GM18909 (cell line): Measurements from ENCODE around the gene FAM107B.
A peak's percentile ranks its signal among the peaks of the same experiment; 100 is the strongest.

ENCODE experiments used
- ATAC-seq: cut with Tn5 transposase; IDR thresholded peaks from one replicate; pipeline ENCODE4 v1.9.1; 2021; ENCODE audit warnings: mild to moderate bottlenecking; ENCODE audit not compliant: unreplicated experiment, poor library complexity

FAM107B gene

DNA sequence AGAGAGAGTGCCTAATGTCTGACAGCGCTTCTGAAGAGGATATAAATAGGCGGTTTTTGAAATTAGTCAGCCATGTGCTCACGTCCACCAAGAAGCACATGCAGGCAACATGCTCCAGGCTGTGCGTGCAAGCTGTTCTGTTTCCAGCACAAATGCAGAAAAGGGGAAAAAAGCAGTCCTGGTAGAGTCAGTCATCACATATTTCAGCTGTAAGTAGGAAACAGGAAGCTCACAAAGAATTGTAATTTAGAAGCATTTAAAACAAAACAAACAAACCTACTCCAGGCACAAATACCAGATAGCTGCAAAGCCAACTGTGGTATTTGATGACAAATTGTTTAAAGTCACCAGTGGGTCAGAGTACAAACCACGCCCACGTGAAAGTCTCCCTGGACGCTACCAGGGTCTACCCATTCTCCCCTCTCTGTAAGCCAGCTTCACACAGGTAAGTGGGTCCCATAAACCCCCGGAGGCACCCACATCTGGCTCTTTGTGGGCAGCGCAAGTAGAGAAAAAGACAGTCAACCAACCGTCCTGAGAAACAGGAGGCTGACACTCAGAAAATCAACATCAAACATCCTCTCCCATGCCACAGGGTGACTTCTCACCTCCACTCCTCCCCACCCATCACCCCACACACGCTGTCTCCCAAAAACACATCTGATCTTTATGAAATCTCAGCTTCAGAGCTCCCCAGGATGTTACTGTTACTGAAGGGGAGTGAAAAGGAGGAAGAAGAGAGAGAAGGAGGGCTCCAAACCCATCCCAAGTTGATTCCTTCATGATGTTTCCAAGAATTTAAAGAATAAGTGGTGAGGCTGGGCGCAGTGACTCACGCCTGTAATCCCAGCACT, 186.4 kb downstream of the FAM107B start:
- ATAC-seq: peak; percentile 61

DNA sequence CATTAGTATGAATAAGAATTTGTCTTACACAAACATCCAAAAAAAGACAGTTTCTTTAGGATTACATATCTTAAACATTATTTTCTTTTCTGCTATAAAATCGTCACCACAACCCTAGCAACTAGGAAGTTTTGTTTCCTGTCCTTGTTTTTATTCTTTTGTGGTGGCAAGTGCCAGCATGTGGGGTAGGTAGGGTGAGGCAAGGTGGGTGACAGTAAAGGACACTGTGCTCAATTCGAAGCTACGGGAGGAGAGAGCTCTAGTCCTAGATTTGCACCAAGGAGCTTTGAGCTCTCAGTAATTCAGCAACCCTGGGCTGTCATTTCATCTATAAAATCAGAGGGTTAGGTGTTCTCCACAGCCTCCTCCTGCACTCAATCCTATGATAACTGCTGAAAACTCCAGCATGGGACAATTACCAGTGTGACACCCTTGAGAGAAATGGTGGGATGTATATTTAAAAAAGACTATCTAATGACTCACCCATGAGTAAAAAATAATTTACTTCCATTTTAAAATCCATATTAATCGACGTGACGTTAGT, 187.1 kb downstream of the FAM107B start:
- no peak for ATAC-seq

DNA sequence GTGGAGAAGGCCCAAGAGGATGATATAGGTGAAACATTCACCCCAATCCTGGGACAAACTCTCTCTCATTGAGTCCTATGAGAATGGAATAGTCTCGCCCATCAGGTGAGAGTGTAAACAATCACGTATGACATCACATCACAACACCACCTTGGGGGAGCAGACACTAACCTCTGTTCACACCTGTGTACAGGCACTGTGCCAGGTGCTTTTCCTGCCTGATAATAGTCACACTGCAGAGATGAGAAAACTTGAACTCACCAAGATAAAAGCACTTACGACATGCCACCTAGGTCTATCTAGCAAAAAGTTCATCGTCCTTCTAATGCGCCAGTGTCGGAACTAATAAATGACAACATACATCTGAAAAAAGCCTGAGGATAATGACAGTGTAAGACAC, 187.8 kb downstream of the FAM107B start:
- no peak for ATAC-seq

DNA sequence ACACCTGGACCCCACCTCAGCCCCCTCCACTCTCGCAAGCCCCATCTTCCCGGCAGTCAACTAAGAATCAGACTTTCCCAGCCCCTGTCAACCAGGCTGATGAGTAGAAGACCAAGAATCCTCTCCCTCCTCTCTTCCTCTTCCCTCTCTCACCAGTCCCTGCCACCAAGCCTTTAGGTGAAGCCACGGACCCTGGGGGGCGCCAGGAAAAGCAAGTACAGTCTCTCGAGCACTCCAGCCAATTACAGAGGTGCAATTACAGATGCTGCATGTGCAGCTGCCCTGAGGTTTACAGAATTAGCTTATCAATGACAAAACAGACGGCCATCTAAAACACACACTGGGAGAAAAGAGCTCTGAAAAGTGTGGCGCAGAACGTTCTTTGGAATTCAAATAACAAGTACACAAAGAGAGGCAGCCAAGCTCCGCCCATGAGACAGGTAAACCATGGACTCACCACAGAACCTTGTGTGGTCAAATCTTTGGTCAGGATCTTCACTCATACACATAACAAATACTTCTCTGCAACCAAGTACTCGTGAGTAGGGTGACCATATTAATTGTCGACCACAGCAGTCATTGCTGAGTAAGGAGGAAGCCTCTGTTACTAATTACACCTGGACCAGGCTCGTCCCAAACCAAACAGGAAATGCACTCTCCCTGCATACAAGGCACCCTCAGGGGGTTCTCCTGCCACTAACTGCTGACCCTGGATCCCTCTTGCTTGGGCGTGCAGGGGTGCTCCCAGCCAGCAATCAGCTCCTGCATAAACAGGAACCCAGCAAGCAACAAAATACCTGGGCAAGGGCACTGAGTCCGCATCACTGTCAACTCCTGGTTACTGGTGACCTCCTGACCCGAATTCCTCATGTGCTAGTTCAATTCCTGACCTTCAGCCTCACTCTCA, 189.2 kb downstream of the FAM107B start:
- ATAC-seq: no peak

DNA sequence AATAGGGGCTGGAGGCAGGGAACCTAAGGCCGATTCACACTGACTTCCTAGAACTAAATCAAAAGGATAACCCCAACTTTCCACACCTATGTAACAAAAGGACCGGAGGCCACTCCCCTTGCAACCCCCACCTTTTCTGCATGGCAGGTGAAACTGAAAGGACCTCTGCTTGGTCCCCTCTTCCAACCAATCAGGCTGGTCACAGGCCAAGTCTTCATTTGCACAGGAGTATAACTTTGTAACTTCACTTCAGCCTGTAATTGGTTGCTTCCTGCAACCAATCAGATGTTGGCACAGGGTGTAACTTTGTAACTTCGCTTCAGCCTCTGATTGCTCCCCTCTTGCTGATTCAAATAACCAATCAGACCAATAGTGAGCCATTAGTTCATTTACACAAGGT, 190.0 kb downstream of the FAM107B start:
- ATAC-seq: no peak

DNA sequence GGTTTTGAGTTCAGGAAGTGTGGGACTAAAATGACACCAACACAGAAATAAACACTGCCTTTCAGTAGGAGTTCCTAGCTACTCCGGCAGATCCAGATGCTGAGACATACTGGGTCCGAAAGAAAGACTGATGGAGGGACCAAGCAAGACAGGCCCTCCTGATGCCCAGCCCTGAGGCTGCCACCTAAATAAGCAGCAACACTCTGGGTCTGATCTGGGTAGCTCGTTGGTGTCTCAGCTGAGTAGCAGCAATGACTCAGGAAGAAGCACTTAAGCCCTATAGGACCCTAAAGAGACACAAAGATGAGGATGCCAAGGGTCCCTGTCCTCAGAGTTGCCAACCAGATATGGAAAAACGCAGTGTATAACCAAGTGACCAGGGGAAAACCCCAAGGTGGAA, 190.7 kb downstream of the FAM107B start:
- ATAC-seq: no peak

DNA sequence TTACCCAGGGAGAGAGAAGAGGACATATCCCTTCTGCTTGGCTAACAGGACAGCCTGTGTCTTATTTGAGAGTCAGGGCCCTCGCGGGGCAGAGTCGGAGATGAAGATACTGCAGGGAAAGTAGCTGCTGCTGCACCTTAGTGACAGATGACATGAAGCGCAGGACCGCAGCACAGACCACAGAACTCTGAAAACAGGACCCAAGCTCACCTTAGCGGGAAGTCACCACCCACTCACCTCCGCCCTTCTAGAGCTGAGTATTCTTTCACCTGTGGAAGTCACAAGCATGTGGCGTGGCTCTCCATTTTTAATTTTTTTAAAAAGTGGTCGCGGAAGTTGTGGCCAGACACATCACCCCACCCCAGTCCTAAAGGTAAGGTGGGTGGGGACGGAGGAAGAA, 191.4 kb downstream of the FAM107B start:
- ATAC-seq: no peak

DNA sequence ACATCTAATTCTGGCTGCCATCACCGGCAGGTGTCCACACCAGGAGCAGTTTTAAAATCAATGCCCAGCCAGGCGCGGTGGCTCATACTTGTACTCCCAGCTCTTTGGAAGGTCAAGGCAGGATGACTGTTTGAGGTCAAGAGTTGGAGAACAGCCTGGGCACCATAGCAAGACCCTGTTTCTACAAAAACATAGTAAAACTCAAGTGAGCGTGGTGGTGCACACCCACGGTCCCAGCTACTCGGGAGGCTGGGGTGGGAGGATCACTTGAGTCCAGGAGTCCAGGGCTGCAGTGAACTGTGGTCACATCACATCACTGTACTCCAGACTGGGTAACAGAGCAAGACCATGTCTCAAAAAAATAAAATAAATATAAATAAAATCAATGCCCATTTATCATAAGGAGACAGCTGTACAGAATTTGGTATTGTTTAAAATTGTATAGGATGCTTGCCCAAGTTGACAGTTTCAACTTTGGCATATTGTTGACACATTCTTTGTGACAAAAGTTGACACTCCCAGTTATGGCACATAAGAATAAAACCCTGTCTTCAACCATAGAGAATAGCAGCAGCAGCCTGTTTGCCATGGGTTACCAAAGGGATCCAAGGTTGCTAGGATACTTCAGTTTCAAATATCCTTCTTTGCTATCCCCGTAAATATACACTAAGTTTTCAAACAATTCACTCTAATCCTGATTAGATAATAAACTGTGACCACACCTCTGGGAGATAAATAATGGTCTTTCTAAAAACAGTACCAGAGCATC, 193.0 kb downstream of the FAM107B start:
- no peak for ATAC-seq

DNA sequence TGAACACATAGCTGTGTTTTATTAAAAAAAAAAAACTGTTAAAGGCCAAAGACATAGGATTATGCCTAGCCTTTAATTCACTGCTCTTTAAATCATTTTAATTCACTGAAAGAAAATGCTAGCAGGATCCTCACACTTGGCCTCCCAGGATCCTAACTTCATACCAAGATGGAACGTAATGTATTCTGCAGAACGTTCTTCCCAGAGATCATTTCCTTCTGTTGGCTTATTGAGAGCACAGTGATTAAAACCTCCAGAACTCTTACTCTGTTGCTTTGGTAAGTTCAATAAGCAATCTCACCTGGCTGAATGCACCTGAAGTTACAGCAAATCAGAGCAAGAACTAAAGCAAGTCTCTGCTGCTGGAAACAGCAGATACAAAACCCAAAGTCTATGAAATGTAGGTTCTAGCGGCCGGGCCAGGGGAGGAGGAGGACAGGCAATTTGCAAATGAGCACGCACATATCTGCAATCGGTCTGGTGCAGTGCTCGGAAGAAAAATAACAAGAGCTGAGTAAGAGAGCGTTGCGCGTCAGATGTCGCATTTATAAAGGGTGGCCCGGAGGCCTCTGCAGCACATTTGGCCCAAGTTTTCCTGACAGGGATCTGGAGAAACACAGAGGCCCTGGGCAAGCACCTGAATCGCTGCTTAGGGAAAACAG, 193.9 kb downstream of the FAM107B start:
- ATAC-seq: no peak

DNA sequence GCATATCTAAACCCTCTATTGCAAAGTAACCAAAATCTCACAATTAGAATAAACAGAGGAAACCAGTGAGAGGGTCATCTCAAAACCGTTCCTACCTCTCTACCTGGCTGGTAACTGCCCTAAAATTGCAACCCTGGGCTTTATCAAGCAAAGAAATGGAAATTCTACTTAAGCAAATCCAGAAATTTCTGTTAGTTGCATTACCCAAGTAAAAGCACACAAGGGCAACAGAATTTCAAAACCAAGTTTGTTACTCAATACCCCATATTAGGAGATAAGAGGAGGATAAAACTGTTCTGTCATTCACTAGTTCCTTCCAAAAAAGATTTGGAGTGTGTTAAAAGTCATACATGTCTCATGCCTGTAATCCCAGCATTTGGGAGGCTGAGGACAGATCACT, 195.3 kb downstream of the FAM107B start:
- no peak for ATAC-seq

DNA sequence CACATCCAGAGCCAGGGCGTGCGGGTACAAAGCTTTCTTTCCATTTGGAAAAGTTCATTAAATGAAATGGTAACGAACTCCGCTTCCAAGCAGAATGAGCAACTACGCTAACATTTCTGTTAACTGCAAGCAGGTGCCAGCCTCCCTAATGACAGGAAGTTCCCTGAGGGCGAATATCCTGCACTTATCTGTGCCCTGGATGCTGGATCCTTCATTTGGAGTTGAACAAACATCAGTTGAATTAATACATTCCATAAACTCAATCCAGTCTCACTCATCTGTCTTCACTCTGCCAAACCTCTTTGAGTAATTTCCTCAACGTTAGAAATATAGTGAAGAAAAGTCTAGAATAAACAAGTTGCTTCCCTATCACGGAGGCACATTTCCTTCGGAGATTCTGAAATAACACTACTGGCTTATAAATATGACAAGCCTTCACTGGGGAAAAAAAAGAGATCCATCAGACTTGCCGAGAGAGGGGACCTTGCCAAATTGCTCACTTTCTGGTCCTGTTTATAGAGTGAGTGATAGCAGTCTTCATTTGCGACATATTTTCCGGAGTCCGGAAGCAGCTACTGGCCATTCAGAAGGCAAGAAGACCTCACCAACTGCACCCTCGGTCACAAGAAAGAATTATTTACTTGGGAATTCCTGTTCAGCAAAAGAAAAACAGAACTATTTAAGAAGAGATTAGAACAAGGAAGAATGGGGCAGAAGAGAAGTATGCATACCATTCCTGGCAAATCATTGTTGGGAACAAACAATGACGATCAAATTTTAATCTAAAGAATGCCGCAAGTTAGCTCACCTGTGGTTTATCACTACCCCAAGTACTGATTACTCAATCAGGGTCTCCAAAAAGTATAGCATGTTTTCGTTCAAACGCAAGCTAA, 196.4 kb downstream of the FAM107B start:
- no peak for ATAC-seq

DNA sequence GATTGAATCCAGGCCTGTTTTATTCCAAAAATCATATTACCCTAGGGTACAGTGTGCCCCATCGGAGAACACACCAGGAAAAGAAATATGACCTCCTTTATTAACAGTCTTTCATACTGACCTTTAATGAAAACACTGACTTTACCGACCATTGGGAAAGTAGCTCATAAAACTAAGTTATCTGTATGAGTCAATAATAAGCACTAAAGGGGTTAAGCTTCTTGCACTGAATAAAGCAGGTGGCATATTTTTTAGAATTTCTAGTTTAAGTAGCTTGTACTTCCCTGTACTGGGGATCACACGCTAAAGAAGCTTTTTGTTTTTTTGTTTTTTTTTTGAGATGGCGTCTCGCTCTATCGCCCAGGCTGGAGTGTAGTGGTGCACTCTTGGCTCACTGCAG, 199.8 kb downstream of the FAM107B start:
- ATAC-seq: no peak

DNA sequence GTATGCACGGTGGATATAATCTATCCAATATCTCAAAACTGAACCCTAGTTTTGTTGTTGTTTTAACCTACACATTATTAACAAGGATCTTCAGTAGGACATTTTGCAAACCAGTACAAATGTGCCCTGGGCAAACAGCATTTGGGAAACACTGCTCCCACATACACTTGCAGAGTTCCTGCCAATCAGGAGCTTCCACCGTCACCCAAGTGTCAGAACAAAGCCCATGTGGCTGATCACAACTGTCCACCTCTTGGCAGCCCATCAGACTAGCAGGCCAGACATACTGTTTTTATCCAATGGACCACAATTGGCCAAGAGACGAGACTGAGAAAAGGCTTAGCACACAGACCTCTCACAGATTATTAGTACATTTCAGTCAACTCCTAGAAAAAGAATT, 200.4 kb downstream of the FAM107B start:
- ATAC-seq: no peak

DNA sequence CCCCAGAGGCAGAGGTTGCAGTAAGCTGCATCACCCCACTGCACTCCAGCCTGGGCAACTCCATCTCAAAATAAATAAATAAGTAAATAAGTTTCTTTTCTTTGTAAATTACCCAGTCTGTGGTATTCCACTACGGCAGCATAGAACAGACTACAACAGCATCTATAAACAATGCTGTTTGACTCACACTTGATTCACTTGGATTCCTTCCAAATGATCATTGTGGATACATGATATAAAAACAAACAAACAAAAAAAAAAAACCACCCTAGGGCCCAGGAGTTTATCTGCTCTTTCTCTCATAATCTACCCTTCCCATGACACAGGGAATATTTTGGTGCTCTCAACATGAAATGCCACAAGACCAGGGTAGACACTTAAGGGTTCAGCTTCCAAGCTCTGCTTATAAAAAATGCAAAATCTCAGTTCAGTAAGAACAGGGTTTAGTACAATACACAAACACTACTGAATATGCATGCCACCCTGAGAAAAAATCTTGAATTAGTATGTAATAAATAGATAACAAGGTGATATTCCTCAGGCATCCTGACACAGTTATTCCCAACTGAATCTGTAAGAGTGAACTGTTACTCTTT, 200.9 kb downstream of the FAM107B start:
- no peak for ATAC-seq

DNA sequence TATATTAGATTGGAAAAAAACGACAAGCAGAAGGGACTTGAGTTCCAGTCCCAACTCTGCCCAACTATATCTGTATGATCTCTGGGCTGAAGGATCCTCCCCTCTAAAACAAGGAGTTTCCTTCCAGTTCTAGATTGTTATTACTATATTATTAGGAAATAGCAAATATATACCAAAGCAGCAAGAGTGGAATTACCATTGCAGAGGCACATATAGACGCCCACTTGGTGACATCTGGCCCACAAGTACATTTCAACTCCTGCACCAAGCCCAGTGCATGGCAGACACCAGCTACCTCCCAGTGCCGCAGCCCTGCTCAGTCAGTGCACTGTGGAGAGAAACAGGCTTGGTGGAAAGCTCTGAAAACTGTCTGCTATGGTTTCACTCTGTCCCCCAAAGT, 201.9 kb downstream of the FAM107B start:
- no peak for ATAC-seq

DNA sequence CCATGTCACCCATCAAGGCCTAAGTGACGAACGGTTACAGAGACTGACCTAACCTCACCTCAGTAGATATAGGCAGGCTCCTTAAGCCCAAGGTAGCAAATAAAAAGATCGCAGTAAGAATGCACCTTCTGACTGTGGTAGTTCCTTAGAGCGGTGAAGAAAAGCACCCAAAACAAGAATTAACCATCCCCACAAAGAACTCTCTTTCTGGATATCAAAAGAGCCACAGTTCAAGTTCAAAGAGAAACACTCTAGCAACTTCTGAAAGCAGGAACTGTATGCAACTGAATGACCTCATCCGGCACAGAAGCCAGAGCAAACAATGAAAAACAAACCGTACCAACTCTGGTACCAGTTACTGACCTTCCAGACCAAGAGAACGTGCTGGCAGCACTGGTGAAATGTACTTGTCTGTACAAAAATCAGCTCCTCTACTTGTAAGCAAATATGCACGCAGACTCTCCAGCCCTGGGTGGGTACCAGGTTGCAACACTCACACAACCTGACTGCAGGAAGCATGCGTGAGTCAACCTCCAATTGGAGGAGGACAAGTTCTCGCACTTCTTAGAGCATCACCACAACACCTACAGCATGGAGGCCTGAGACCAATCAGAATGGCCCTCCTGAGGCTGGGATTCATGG, 202.7 kb downstream of the FAM107B start:
- peak; percentile 76 for ATAC-seq

DNA sequence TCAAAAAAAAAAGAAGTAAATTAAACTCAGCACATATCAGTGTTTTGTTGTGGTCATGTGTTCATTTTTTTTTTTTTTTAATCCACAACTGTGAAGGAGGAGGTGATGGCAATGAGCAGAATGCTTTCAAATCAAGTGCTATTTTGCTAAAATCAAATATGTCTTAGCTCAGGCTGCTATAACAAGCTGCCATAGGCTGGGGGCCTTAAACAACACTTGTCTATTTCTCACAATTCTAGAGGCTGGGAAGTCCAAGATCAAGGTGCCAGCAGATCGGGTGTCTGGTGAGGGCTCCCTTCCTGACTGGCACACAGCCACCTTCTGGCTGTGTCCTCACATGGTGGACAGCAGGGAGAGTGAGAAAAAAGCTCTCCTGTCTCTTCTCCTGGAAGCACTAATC, 203.9 kb downstream of the FAM107B start:
- no peak for ATAC-seq
